Endothelial cell of umbilical vein (primary cell): ENCODE results near the gene SRGAP1. TPM values are rescaled to one million over a fixed set of nuclear protein-coding genes. Genes with fewer than 3 reads are reported as not detected.

Source experiments
- BruUV-seq: library from RNA; stranded (reverse); fragments of 400-500 nt; replicated peaks from 2 replicates; lab custom pipeline; 2021; lab: Mats Ljungman, UMichigan
- CTCF ChIA-PET: fragments of 300-600, 350-600 bp; sonication (Branson Sonifier 250); formaldehyde crosslinking; loops from one replicate; lab custom pipeline; 2021; ENCODE audit warnings: antibody characterized with exemption, inconsistent platforms; lab: Charles Lee
- POLR2A ChIA-PET: fragments of 300-600, 350-600 bp; sonication (Branson Sonifier 250); formaldehyde crosslinking; loops from one replicate; lab custom pipeline; 2021; ENCODE audit warnings: antibody characterized with exemption, inconsistent platforms; lab: Charles Lee
- DNase-seq: peaks from one replicate; pipeline ENCODE4 v3.0.0-alpha.2; 2011; ENCODE audit warnings: low read depth, low spot score
- FAIRE-seq: peaks from 2 replicates; lab custom pipeline; 2011; peaks lifted over from hg19 to GRCh38; lab: Jason Lieb, UNC
- H2AFZ ChIP-seq: 2 replicates; pipeline ENCODE4 v1.6.0; 2012; ENCODE audit warnings: low read depth, low read length, control low read depth, inconsistent platforms
- H3K27ac ChIP-seq: 2 replicates; pipeline ENCODE4 v1.5.1; 2011; ENCODE audit warnings: low read depth, mild to moderate bottlenecking, control low read depth, low read length, moderate library complexity; ENCODE audit not compliant: insufficient read depth
- H3K27me3 ChIP-seq, 2 experiments: 2 replicates each; pipeline versions ENCODE4 v1.6.0 to v1.6.1; 2011; ENCODE audit warnings: low read length in 2 of 2, mixed read lengths in 1 of 2; ENCODE audit not compliant: control insufficient read depth in 2 of 2, insufficient read depth in 2 of 2
- H3K36me3 ChIP-seq, 2 experiments: 2 replicates in 1 of 2; 3 replicates in 1 of 2; pipeline ENCODE4 v1.5.1; 2011; ENCODE audit warnings: low read length in 2 of 2, mild to moderate bottlenecking in 1 of 2, moderate library complexity in 1 of 2; ENCODE audit not compliant: control insufficient read depth in 2 of 2, insufficient read depth in 2 of 2; ENCODE audit errors: extremely low read depth in 1 of 2
- H3K4me1 ChIP-seq: 3 replicates; pipeline ENCODE4 v1.5.1; 2011; ENCODE audit warnings: mild to moderate bottlenecking, low read length; ENCODE audit not compliant: control insufficient read depth, insufficient read depth; ENCODE audit errors: extremely low read depth
- H3K4me2 ChIP-seq: 2 replicates; pipeline ENCODE4 v1.6.1; 2011; ENCODE audit warnings: low read length, control low read depth, mixed read lengths; ENCODE audit not compliant: insufficient read depth
- H3K4me3 ChIP-seq, 3 experiments: fragments of 200-600 bp in 1 of 3; sonication (generic), shearing (Covaris generic) in 1 of 3; replicated peaks in 1 of 3; 2 replicates each; pipeline ENCODE4 v1.5.1; 2011 to 2016; ENCODE audit warnings: control low read depth in 3 of 3, low read length in 3 of 3, mild to moderate bottlenecking in 2 of 3, inconsistent platforms in 1 of 3, low read depth in 1 of 3, moderate library complexity in 1 of 3; ENCODE audit not compliant: insufficient read depth in 1 of 3
- H3K79me2 ChIP-seq: 2 replicates; pipeline ENCODE4 v1.6.0; 2012; ENCODE audit warnings: low read length, inconsistent platforms; ENCODE audit not compliant: control insufficient read depth, insufficient read depth
- H3K9ac ChIP-seq: replicated peaks from 2 replicates; pipeline ENCODE3; 2011; ENCODE audit warnings: low read length, control low read depth; ENCODE audit not compliant: insufficient read depth; ENCODE audit errors: extremely low read depth
- H3K9me1 ChIP-seq: replicated peaks from 3 replicates; pipeline ENCODE4 v1.6.0; 2011; ENCODE audit warnings: mild to moderate bottlenecking, low read length; ENCODE audit not compliant: control insufficient read depth, insufficient read depth; ENCODE audit errors: extremely low read depth
- H3K9me3 ChIP-seq: replicated peaks from 2 replicates; pipeline ENCODE4 v1.5.1; 2012; ENCODE audit warnings: low read length, inconsistent platforms; ENCODE audit not compliant: control insufficient read depth, insufficient read depth
- H4K20me1 ChIP-seq: replicated peaks from 2 replicates; pipeline ENCODE3; 2011; ENCODE audit warnings: mild to moderate bottlenecking, low read length; ENCODE audit not compliant: control insufficient read depth, insufficient read depth; ENCODE audit errors: extremely low read depth
- CTCF ChIP-seq, 2 donors: IDR thresholded peaks; 1 replicate in 1 of 2; 2 replicates in 1 of 2; pipeline ENCODE4 v1.5.1; 2011; ENCODE audit warnings: low read length in 2 of 2, mild to moderate bottlenecking in 2 of 2, moderate library complexity in 2 of 2, control low read depth in 1 of 2, inconsistent platforms in 1 of 2, low read depth in 1 of 2; ENCODE audit not compliant: insufficient read depth in 1 of 2; ENCODE audit errors: extremely low read depth in 1 of 2
- EZH2 ChIP-seq: IDR thresholded peaks from 2 replicates; pipeline ENCODE4 v1.6.1; 2012; ENCODE audit warnings: borderline replicate concordance, low read depth, mild to moderate bottlenecking, moderate library complexity, low read length, inconsistent platforms; ENCODE audit not compliant: severe bottlenecking
- FOS ChIP-seq: IDR thresholded peaks from 2 replicates; pipeline ENCODE4 v1.6.1; 2011; ENCODE audit warnings: mild to moderate bottlenecking, low read length, moderate library complexity, borderline replicate concordance; ENCODE audit not compliant: insufficient read depth
- GATA2 ChIP-seq: IDR thresholded peaks from 2 replicates; pipeline ENCODE4 v1.7.0; 2011; ENCODE audit warnings: low read depth, mild to moderate bottlenecking, moderate library complexity, mixed read lengths, low read length; ENCODE audit not compliant: insufficient read length, insufficient read depth
- JUN ChIP-seq: IDR thresholded peaks from 2 replicates; pipeline ENCODE4 v1.6.1; 2011; ENCODE audit warnings: borderline replicate concordance, low read depth; ENCODE audit not compliant: insufficient read length, insufficient read depth
- MAX ChIP-seq: IDR thresholded peaks from 2 replicates; pipeline ENCODE4 v1.6.1; 2011; ENCODE audit not compliant: insufficient read depth, insufficient read length
- MYC ChIP-seq: IDR thresholded peaks from one replicate; pipeline ENCODE4 v1.6.1; 2011; ENCODE audit warnings: mild to moderate bottlenecking, low read depth, low read length
- POLR2A ChIP-seq: IDR thresholded peaks from 2 replicates; pipeline ENCODE4 v1.6.1; 2012; ENCODE audit warnings: low read depth, mild to moderate bottlenecking, control low read depth, low read length
- POLR2AphosphoS5 ChIP-seq: IDR thresholded peaks from 2 replicates; pipeline ENCODE4 v1.6.1; 2012; ENCODE audit warnings: low read depth, mild to moderate bottlenecking, control low read depth, low read length, moderate library complexity; ENCODE audit not compliant: insufficient read depth
- dilution Hi-C: fragments of 300-500 bp; cut with MboI; formaldehyde crosslinking; loops from one replicate; pipeline ENCODE4 v1.15.0; 2019; ENCODE audit warnings: low sequenced_read_pairs; ENCODE audit not compliant: extremely low pct_ligation_motif_present
- intact Hi-C: fragments of 100-400 bp; cut with micrococcal nuclease; formaldehyde crosslinking; loops from one replicate; pipeline ENCODE4 v1.10.0; 2022
- polyA plus RNA-seq, 4 experiments: library from polyadenylated mRNA; depleted of rRNA in 3 of 4; stranded (reverse) in 3 of 4; unstranded in 1 of 4; fragments of >200 nt; gene quantifications; 2 replicates each; pipeline versions ENCODE4 v1.2.1 to v1.2.3, GENCODE V29; 2011 to 2012; ENCODE audit warnings: missing spikeins in 1 of 4
- total RNA-seq: library from RNA; stranded (reverse); gene quantifications from 2 replicates; pipeline ENCODE4 v1.2.3, GENCODE V29; 2021

Gene SRGAP1
- total and polyA plus RNA-seq, 2 donors (not counting 3 experiments of a cell fraction or from before 2014, with no cell fraction given) = 4.9 to 16.3 TPM

GRCh38 chr12:63836936-63837335, 7.6 kb upstream of the SRGAP1 start:
- no peaks in the 10 kb centered on the region for H3K9me3 ChIP-seq
- no peaks in the 10 kb centered on the region for H3K4me1 ChIP-seq
- no peaks in the 10 kb centered on the region for H3K79me2 ChIP-seq
- dilution Hi-C loops (no loop called here), intact Hi-C loops (no loop called here)
- CTCF ChIA-PET = interaction anchor here (1.0 to 7.0 kb wide), 4 partner anchors 345 to 421 kb away, joined by 4 to 146 read pairs (median 5); no protein-coding TSS in a partner anchor
- BruUV-seq = no TSS peak
- no peak overlapping the region for H3K4me3 ChIP-seq
- H3K27me3 ChIP-seq = peaks cover 2% of the 10 kb centered on the region in 2 experiments
- DNase-seq (no peak), FAIRE-seq (no peak)
- no peaks in the 10 kb centered on the region for H4K20me1 ChIP-seq
- no peaks in the 10 kb centered on the region for H3K36me3 ChIP-seq
- TF ChIP-seq EZH2 = no peak
- no peak for TF ChIP-seq CTCF (IDR thresholded peaks at IDR 0.05; ENCODE audit: extremely low read depth in 1 of 2, insufficient read depth in 1 of 2, low read depth in 1 of 2, low read length in 2 of 2)
- no peak for TF ChIP-seq MYC
- no peak for TF ChIP-seq FOS
- TF ChIP-seq MAX = no peak
- TF ChIP-seq POLR2A = no peak
- TF ChIP-seq POLR2AphosphoS5 = no peak
- no peak for TF ChIP-seq JUN
- TF ChIP-seq GATA2 = no peak
- no peak overlapping the region for H2AFZ ChIP-seq
- POLR2A ChIA-PET = no interaction called here
- H3K9me1 ChIP-seq = no peaks in the 10 kb centered on the region
- no peak overlapping the region for H3K4me2 ChIP-seq
- no peak overlapping the region for H3K27ac ChIP-seq
- H3K9ac ChIP-seq = no peak overlapping the region
